Neural progenitor cell (in vitro differentiated cells): ENCODE measurements around the gene LGALS4.

ENCODE experiments used
- CTCF ChIP-seq: fragments of 200-600 bp; sonication (generic); IDR thresholded peaks from 2 replicates; pipeline ENCODE4 v1.5.1; 2017; ENCODE audit warnings: antibody characterized with exemption, mild to moderate bottlenecking
- EZH2 ChIP-seq: fragments of 200-600 bp; sonication (generic); IDR thresholded peaks from 2 replicates; pipeline ENCODE4 v1.6.1; 2017; ENCODE audit warnings: antibody characterized with exemption, mild to moderate bottlenecking, moderate library complexity
- EZH2phosphoT487 ChIP-seq: fragments of 200-600 bp; sonication (generic); IDR thresholded peaks from 2 replicates; pipeline ENCODE4 v1.6.1; 2017; ENCODE audit warnings: antibody characterized with exemption

DNA sequence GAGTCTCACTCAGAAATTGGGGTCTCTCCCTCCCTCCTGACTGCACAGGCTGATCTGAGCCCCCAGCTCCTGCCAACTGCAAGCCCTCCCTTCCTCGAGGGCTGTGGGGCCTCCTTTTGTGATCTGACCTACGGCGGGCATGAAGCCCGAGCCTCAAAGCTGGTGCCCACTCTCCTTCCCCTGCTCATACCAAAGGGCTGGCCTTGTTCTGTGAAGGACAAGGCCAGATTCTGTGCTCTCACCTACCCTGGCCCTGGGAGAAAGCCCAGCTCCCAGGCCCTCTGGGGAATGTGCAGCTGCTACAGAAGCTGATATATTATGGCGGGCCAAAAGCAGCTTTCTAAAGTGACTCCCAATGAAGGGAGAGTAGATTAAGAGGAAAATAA lies 27.8 kb upstream of the LGALS4 start:
- TF ChIP-seq EZH2 (no peak), CTCF (no peak), EZH2phosphoT487 (no peak)
